GM18526 (cell line): ENCODE results near the gene CFAP300.

Experiments used
- POLR2A ChIP-seq: IDR thresholded peaks from 3 replicates; pipeline ENCODE4 v1.6.1; 2011; ENCODE audit not compliant: insufficient read length; ENCODE audit errors: extremely low read depth

The CFAP300 gene

GRCh38 chr11:102062106-102062505, 14.9 kb downstream of the CFAP300 start:
- no peak for TF ChIP-seq POLR2A

GRCh38 chr11:102064316-102064715, 17.1 kb downstream of the CFAP300 start:
- no peak for TF ChIP-seq POLR2A

- TF ChIP-seq POLR2A = no peak
Observed at GRCh38 chr11:102070766-102071165, 23.5 kb downstream of the CFAP300 start.

- TF ChIP-seq POLR2A = no peak
Observed at GRCh38 chr11:102071497-102072472, 24.5 kb downstream of the CFAP300 start.

GRCh38 chr11:102073253-102073652, 26.0 kb downstream of the CFAP300 start:
- no peak for TF ChIP-seq POLR2A

GRCh38 chr11:102079625-102080024, 32.4 kb downstream of the CFAP300 start:
- no peak for TF ChIP-seq POLR2A

- no peak for TF ChIP-seq POLR2A
Observed at GRCh38 chr11:102081313-102081712, 34.1 kb downstream of the CFAP300 start.

- TF ChIP-seq POLR2A = no peak
Observed at GRCh38 chr11:102085864-102086551, 38.8 kb downstream of the CFAP300 start.

- no peak for TF ChIP-seq POLR2A
Observed at GRCh38 chr11:102097186-102097585, 49.9 kb downstream of the CFAP300 start.

GRCh38 chr11:102099755-102100154, 52.5 kb downstream of the CFAP300 start:
- no peak for TF ChIP-seq POLR2A

GRCh38 chr11:102108734-102109440, 61.6 kb downstream of the CFAP300 start:
- no peak for TF ChIP-seq POLR2A

- no peak for TF ChIP-seq POLR2A
Observed at GRCh38 chr11:102109896-102110760, 62.9 kb downstream of the CFAP300 start, which contains the start of gene YAP1. Gene YAP1, plus strand, starts transcription at chr11:102110447. Its CDS starts 402 bp downstream, at chr11:102110849.

GRCh38 chr11:102110761-102111010, 63.4 kb downstream of the CFAP300 start:
- no peak for TF ChIP-seq POLR2A

- TF ChIP-seq POLR2A = no peak
Observed at GRCh38 chr11:102111011-102111786, 64.0 kb downstream of the CFAP300 start.
